H9 (cell line): ENCODE results near the gene CHRND. TPM values are rescaled to one million over a fixed set of nuclear protein-coding genes. Genes with fewer than 3 reads are reported as not detected.
A peak's percentile ranks its signal among the peaks of the same experiment; 100 is the strongest.

Experiments
- DNase-seq: peaks from one replicate; pipeline ENCODE4 v3.0.0-alpha.2; 2017
- H2AFZ ChIP-seq: one replicate; pipeline ENCODE4 v1.6.1; 2013; ENCODE audit warnings: mild to moderate bottlenecking, low read length, control low read depth, moderate library complexity
- H2AK5ac ChIP-seq: 2 replicates; pipeline ENCODE4 v1.6.1; 2013; ENCODE audit warnings: low read length, control low read depth, mixed read lengths; ENCODE audit not compliant: insufficient read length
- H2BK120ac ChIP-seq: one replicate; pipeline ENCODE4 v1.6.1; 2013; ENCODE audit warnings: low read depth, mild to moderate bottlenecking, low read length, control low read depth, inconsistent platforms; ENCODE audit not compliant: poor library complexity, severe bottlenecking
- H2BK12ac ChIP-seq: 2 replicates; pipeline ENCODE4 v1.6.1; 2013; ENCODE audit warnings: low read length, control low read depth, mixed read lengths, low read depth; ENCODE audit not compliant: insufficient read length
- H2BK15ac ChIP-seq: 2 replicates; pipeline ENCODE4 v1.6.1; 2013; ENCODE audit warnings: low read depth, low read length, control low read depth
- H2BK20ac ChIP-seq: one replicate; pipeline ENCODE4 v1.6.1; 2013; ENCODE audit warnings: low read depth, mild to moderate bottlenecking, low read length, control low read depth, inconsistent platforms; ENCODE audit not compliant: poor library complexity, severe bottlenecking
- H2BK5ac ChIP-seq: 2 replicates; pipeline ENCODE4 v1.6.1; 2013; ENCODE audit warnings: low read length, control low read depth, mixed read lengths; ENCODE audit not compliant: insufficient read length
- H3K14ac ChIP-seq: 2 replicates; pipeline ENCODE4 v1.6.1; 2013; ENCODE audit warnings: low read length, control low read depth; ENCODE audit not compliant: insufficient read depth
- H3K18ac ChIP-seq: 2 replicates; pipeline ENCODE4 v1.6.1; 2013; ENCODE audit warnings: low read depth, mild to moderate bottlenecking, mixed read lengths, low read length, control low read depth; ENCODE audit not compliant: insufficient read length
- H3K23ac ChIP-seq: 2 replicates; pipeline ENCODE4 v1.6.1; 2013; ENCODE audit warnings: low read length, control low read depth, mixed read lengths, low read depth; ENCODE audit not compliant: insufficient read length
- H3K23me2 ChIP-seq: 2 replicates; pipeline ENCODE4 v1.6.1; 2013; ENCODE audit warnings: low read depth, mild to moderate bottlenecking, mixed read lengths, low read length, control low read depth; ENCODE audit not compliant: insufficient read length, poor library complexity, severe bottlenecking
- H3K27ac ChIP-seq: 2 replicates; pipeline ENCODE4 v1.5.1; 2013; ENCODE audit warnings: low read length, control low read depth, mixed read lengths, low read depth; ENCODE audit not compliant: insufficient read length
- H3K27me3 ChIP-seq: 2 replicates; pipeline ENCODE4 v1.6.1; 2013; ENCODE audit warnings: low read length, control low read depth, inconsistent platforms; ENCODE audit not compliant: insufficient read depth
- H3K4ac ChIP-seq: 2 replicates; pipeline ENCODE4 v1.6.1; 2013; ENCODE audit warnings: low read depth, mild to moderate bottlenecking, control low read depth, inconsistent platforms, low read length, moderate library complexity
- H3K4me1 ChIP-seq: 2 replicates; pipeline ENCODE4 v1.6.1; 2013; ENCODE audit warnings: low read length, control low read depth, inconsistent platforms; ENCODE audit not compliant: insufficient read depth
- H3K4me2 ChIP-seq: 2 replicates; pipeline ENCODE4 v1.6.1; 2013; ENCODE audit warnings: low read length, control low read depth, mixed read lengths; ENCODE audit not compliant: insufficient read length, insufficient read depth
- H3K56ac ChIP-seq: 2 replicates; pipeline ENCODE4 v1.6.1; 2013; ENCODE audit warnings: low read depth, mild to moderate bottlenecking, mixed read lengths, low read length, control low read depth; ENCODE audit not compliant: insufficient read length
- H3K79me1 ChIP-seq: 2 replicates; pipeline ENCODE4 v1.6.1; 2013; ENCODE audit warnings: low read depth, mild to moderate bottlenecking, moderate library complexity, low read length, control low read depth, inconsistent platforms; ENCODE audit not compliant: insufficient read depth, poor library complexity, severe bottlenecking
- H3K79me2 ChIP-seq: 2 replicates; pipeline ENCODE4 v1.6.1; 2013; ENCODE audit warnings: low read length, control low read depth, inconsistent platforms; ENCODE audit not compliant: insufficient read depth
- H3K9ac ChIP-seq: 2 replicates; pipeline ENCODE4 v1.6.1; 2013; ENCODE audit warnings: low read length, control low read depth, mixed read lengths; ENCODE audit not compliant: insufficient read length; ENCODE audit errors: extremely low read depth
- H3K9me3 ChIP-seq: one replicate; pipeline ENCODE4 v1.6.1; 2013; ENCODE audit warnings: low read depth, low read length, inconsistent platforms; ENCODE audit not compliant: control insufficient read depth
- H3T11ph ChIP-seq: one replicate; pipeline ENCODE4 v1.6.1; 2013; ENCODE audit warnings: mild to moderate bottlenecking, low read length, control low read depth, inconsistent platforms
- H4K20me1 ChIP-seq: one replicate; pipeline ENCODE4 v1.6.1; 2013; ENCODE audit not compliant: control insufficient read depth, insufficient read length, insufficient read depth
- H4K5ac ChIP-seq: 2 replicates; pipeline ENCODE4 v1.6.1; 2013; ENCODE audit warnings: low read depth, mild to moderate bottlenecking, mixed read lengths, low read length, control low read depth; ENCODE audit not compliant: insufficient read length
- H4K8ac ChIP-seq: replicated peaks from 2 replicates; pipeline ENCODE4 v1.6.1; 2013; ENCODE audit warnings: low read length, control low read depth, mixed read lengths, low read depth; ENCODE audit not compliant: insufficient read length
- H4K91ac ChIP-seq: 2 replicates; pipeline ENCODE4 v1.6.1; 2013; ENCODE audit warnings: low read depth, mild to moderate bottlenecking, moderate library complexity, mixed read lengths, low read length, control low read depth; ENCODE audit not compliant: insufficient read length
- H3K27ac Mint-ChIP-seq, 3 experiments: 2 replicates in 2 of 3; 3 replicates in 1 of 3; pipeline ENCODE4 v1.8.0; 2020 to 2021; ENCODE audit warnings: mixed read lengths in 3 of 3, mild to moderate bottlenecking in 1 of 3, moderate library complexity in 1 of 3
- H3K27me3 Mint-ChIP-seq: 2 replicates; pipeline ENCODE4 v1.8.0; 2021; ENCODE audit warnings: low read depth, mild to moderate bottlenecking, moderate library complexity, mixed read lengths
- H3K36me3 Mint-ChIP-seq, 3 experiments: 2 replicates in 2 of 3; 3 replicates in 1 of 3; pipeline ENCODE4 v1.8.0; 2020 to 2021; ENCODE audit warnings: low read depth in 3 of 3, mixed read lengths in 3 of 3; ENCODE audit not compliant: insufficient read depth in 1 of 3
- H3K4me1 Mint-ChIP-seq, 2 experiments: 2 replicates each; pipeline ENCODE4 v1.8.0; 2020; ENCODE audit warnings: mixed read lengths in 2 of 2
- H3K4me3 Mint-ChIP-seq, 2 experiments: 2 replicates in 1 of 2; 3 replicates in 1 of 2; pipeline ENCODE4 v1.8.0; 2020 to 2021; ENCODE audit warnings: mild to moderate bottlenecking in 2 of 2, mixed read lengths in 2 of 2, moderate library complexity in 1 of 2
- H3K9me3 Mint-ChIP-seq, 2 experiments: 2 replicates in 1 of 2; 3 replicates in 1 of 2; pipeline ENCODE4 v1.8.0; 2020; ENCODE audit warnings: mild to moderate bottlenecking in 2 of 2, mixed read lengths in 2 of 2, moderate library complexity in 1 of 2
- CTCF ChIP-seq: fragments of 200-600 bp; sonication (generic); conservative IDR thresholded peaks from 3 replicates; pipeline ENCODE4 v1.8.0; 2021; ENCODE audit warnings: antibody characterized with exemption, mild to moderate bottlenecking
- WGBS: extraction: QIAGEN DNeasy Blood & Tissue Kit; methylation state at CpG from one replicate; pipeline ENCODE4 v1.1.7; 2013; ENCODE audit warnings: missing lambda C conversion rate, low lambda C conversion rate, mixed read lengths; ENCODE audit not compliant: insufficient read length; ENCODE audit errors: extremely low coverage; 5-methylcytosine and 5-hydroxymethylcytosine counted together
- total RNA-seq: library from RNA; stranded (reverse); gene quantifications from 2 replicates; pipeline ENCODE4 v1.2.1, GENCODE V29; 2021

Gene CHRND
- total RNA-seq, 1 experiment from 2014 or later, result not detected

- no peak for DNase-seq
- Histone ChIP-seq H4K91ac (no peak overlapping the region), H2BK5ac (no peak overlapping the region), H4K20me1 (peaks cover 3% of the 10 kb centered on the region), H3K4me1 (0 out of 2 replicates have a peak, but pooled peaks cover 3% of the 10 kb centered on the region), H3K9me3 (no peaks in the 10 kb centered on the region), H2BK15ac (no peak overlapping the region), H4K8ac (no peak overlapping the region), H2BK120ac (no peak overlapping the region), H3K9ac (no peak overlapping the region), H3K27ac (no peak overlapping the region), H3K56ac (no peak overlapping the region), H3K4ac (no peak overlapping the region), H3K18ac (no peak overlapping the region), H3K23me2 (peaks cover 12% of the 10 kb centered on the region), H3K4me2 (peak overlapping the region; percentile 88), H3K14ac (no peak overlapping the region), H3K23ac (no peak overlapping the region), H3K79me2 (no peaks in the 10 kb centered on the region), H2AFZ (no peak overlapping the region), H3K79me1 (no peaks in the 10 kb centered on the region), H2BK12ac (no peak overlapping the region), H4K5ac (no peak overlapping the region), H3T11ph (no peak overlapping the region), H2BK20ac (no peak overlapping the region), H2AK5ac (no peak overlapping the region), H3K27me3 (peaks cover 17% of the 10 kb centered on the region)
- no peak for TF ChIP-seq CTCF
- H3K27ac Mint-ChIP-seq, result no peak overlapping the region
- WGBS, result no CpG with 5 or more reads among the region's 16 CpGs
- H3K27me3 Mint-ChIP-seq, result peaks cover 78% of the 10 kb centered on the region
- peak overlapping the region; percentile 58 to 80 for H3K4me3 Mint-ChIP-seq
- peaks cover 17 to 67% of the 10 kb centered on the region in 2 experiments for H3K4me1 Mint-ChIP-seq
- H3K36me3 Mint-ChIP-seq, result no peaks in the 10 kb centered on the region
- H3K9me3 Mint-ChIP-seq, result no peaks in the 10 kb centered on the region; a peak in 1 of 5 replicates
Measured at GRCh38 chr2:232503809-232504323, 22.1 kb upstream of the CHRND start.
